Activated CD4-positive, alpha-beta T cell treated with anti-CD3 and anti-CD28 coated beads, Interleukin-2, amount 10 ng/mL, durations not matched to agents 7 days and 5 days (primary cell): Measurements from ENCODE around the gene PCNX1. TPM values are rescaled to one million over a fixed set of nuclear protein-coding genes. Genes with fewer than 3 reads are reported as not detected.

Experiments
- CTCF ChIA-PET: fragments of 350-600 bp; sonication (Branson Sonifier 250); formaldehyde crosslinking; loops from one replicate; lab custom pipeline; 2021; ENCODE audit warnings: antibody characterized with exemption; lab: Charles Lee
- POLR2A ChIA-PET: fragments of 350-600 bp; sonication (Branson Sonifier 250); formaldehyde crosslinking; loops from one replicate; lab custom pipeline; 2021; ENCODE audit warnings: antibody characterized with exemption; lab: Charles Lee
- DNase-seq: peaks from one replicate; pipeline ENCODE4 v3.0.0-alpha.2; 2020
- H3K27ac Mint-ChIP-seq: one replicate; pipeline ENCODE4 v1.8.0; 2021; ENCODE audit warnings: mild to moderate bottlenecking, moderate library complexity, mixed read lengths
- H3K27me3 Mint-ChIP-seq: one replicate; pipeline ENCODE4 v1.8.0; 2021; ENCODE audit warnings: mixed read lengths
- H3K36me3 Mint-ChIP-seq: one replicate; pipeline ENCODE4 v1.8.0; 2021; ENCODE audit warnings: low read depth, mixed read lengths
- H3K4me1 Mint-ChIP-seq: one replicate; pipeline ENCODE4 v1.8.0; 2021; ENCODE audit warnings: mixed read lengths
- H3K4me3 Mint-ChIP-seq: one replicate; pipeline ENCODE4 v1.8.0; 2021; ENCODE audit warnings: mild to moderate bottlenecking, moderate library complexity, mixed read lengths
- H3K9me3 Mint-ChIP-seq: one replicate; pipeline ENCODE4 v1.8.0; 2021; ENCODE audit warnings: mixed read lengths
- total RNA-seq, 2 experiments: library from RNA; stranded (reverse); gene quantifications; one replicate each; pipeline ENCODE4 v1.2.3, GENCODE V29; 2021

The PCNX1 gene
- total RNA-seq, 2 experiments from 2014 or later: 56.6 to 72.1 TPM

DNA sequence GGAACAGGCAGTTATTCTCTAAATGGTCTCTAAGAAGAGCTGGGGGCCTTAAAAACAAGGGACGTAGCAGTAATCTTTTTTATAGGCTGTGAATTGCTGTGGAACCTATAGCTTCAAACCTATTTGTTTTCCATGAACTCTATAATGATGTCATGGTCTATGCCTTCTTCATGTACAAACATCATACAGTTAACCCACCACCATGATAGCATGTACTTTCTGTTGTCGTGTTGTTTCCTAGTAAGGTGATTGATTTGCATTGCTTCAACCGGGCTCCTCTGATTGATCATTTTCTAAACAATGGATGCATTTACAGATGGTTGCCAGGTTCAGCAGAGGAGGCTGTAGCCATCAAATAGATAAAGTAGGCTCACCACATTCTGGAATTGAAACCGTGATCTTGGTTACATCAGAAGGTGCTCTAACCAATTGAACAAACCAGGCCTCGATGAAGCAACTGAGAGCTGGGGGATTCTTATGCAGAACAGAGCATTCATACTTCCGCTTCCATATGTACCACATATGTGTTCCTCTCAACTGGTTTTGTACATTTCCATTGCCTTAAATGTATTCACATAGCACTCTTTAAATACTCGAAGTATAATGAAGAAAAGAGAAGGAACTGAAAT, 25.6 kb upstream of the PCNX1 start:
- Mint-ChIP-seq H3K9me3 (no peaks in the 10 kb centered on the region), H3K4me3 (no peak overlapping the region), H3K4me1 (peaks cover 48% of the 10 kb centered on the region), H3K27ac (no peak overlapping the region), H3K36me3 (peaks cover 6% of the 10 kb centered on the region), H3K27me3 (no peaks in the 10 kb centered on the region)
- DNase-seq: no peak
- ChIA-PET POLR2A (no interaction called here), CTCF (interaction anchor here (0.6 to 1.7 kb wide), 4 partner anchors 25 to 493 kb away, joined by 3 to 5 read pairs (median 3); no protein-coding TSS in a partner anchor)

DNA sequence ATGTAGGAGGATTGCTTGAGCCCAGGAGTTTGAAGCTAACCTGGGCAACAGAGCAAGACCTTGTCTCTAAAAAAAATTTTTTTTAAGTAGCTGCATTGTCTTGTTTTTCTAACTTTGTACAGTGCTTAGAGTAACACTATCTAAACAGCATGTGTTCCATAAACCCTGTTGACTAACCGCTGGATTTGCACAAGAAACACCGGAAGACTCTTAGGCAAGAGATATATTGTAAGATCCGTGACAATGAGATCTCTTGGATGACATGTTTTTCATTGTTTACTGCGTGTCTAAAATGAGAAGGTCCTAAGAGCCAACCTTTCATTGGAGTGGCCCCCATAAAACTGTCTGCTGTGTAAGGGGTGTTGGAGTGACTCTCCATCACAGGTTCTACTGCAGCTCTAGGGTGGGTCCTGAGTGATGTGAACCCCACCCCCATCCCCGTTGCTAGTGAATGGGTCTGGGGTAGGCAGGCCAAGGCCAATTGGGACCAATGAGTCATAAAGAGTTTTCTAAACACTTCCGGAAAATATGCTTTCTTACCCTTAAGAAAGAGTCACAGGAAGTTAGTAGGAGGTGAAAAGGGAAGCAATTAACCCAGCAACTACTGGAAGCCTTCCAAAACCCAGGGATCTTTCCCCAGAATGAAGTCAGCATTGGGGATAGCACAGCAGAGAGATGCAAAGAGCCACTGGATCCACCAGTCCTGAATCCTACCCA, 24.3 kb upstream of the PCNX1 start:
- POLR2A ChIA-PET: no interaction called here
- Mint-ChIP-seq H3K4me3 (no peak overlapping the region), H3K27ac (peak overlapping the region; percentile 72), H3K9me3 (no peaks in the 10 kb centered on the region), H3K27me3 (no peaks in the 10 kb centered on the region), H3K4me1 (peaks cover 61% of the 10 kb centered on the region), H3K36me3 (peaks cover 5% of the 10 kb centered on the region)
- no peak for DNase-seq
- CTCF ChIA-PET: interaction anchor here (0.6 to 1.6 kb wide), 5 partner anchors 9 to 72 kb away, joined by 3 to 6 read pairs (median 4); no protein-coding TSS in a partner anchor

DNA sequence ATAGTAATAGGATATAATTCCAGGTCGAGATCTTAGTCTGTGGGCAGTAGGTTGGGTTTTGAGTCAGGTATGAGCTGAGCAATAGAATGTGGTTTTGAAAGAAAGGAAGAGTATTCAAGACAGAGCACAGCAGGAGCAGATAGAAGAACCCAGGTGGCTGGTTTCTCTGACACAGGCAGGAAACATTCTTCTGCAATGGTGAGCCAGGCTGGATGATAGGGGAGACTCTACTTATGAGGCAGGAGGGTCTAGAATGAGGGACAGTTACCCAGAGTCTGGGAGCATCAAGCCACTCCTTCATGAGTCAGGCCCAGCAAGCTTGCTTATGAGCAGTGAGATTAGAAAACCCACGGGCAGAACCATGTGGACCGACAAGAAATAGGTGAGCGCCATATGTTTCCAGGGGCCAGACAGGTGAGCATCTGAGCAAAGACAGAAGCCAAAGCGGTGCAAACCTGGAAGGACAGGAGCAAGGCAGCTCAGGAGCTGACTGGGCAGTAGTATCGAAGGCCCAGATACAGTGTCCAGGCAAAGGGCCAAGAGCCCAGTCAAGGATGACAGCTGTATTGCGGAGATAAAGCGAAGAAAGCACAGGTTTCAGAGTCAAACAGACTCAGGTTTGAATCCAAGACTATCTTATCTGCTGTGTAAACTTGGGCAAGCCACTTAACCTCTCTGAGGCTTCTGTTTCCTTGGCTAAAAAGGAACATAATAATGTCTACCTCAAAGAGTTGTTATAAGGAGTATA, 22.5 kb upstream of the PCNX1 start:
- Mint-ChIP-seq H3K4me1 (peaks cover 78% of the 10 kb centered on the region), H3K36me3 (peaks cover 5% of the 10 kb centered on the region), H3K4me3 (no peak overlapping the region), H3K27ac (peak overlapping the region; percentile 95), H3K27me3 (no peaks in the 10 kb centered on the region), H3K9me3 (no peaks in the 10 kb centered on the region)
- CTCF ChIA-PET: interaction anchor here (0.8 to 3.9 kb wide), 11 partner anchors 11 to 98 kb away, joined by 3 to 37 read pairs (median 3); partner anchors contain the start of gene PCNX1
- peak; percentile 18 for DNase-seq
- POLR2A ChIA-PET: no interaction called here

DNA sequence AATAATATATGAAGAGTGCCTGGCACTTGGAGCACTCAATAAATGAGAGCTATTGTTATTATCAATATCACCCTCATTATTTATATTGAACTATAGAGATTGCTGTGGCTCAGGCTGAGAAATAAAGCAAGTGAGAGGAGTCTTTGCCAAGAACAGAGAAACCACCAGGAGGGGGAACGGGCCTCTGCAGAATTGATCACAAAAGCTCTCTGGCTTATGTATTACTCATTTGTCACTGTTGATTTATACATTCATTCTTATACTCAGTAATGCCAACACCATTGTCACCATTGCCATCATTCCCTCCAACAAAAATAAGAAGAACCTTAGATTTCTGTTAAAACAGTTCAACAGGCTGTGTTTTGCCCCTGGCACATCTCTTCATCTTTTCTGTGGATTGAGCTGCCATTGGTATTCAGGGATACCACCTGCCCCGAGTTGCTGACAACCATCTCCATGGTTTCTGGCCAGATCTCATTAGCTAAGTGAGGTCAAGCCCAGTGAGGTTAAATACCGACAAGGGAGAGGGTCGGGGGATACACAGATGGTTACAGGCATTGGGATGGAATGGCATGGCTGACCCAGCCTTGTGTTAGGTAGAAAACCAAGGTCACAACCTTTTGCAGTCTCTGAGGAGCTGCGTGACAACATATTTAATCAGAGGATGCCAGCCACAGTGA, 21.8 kb upstream of the PCNX1 start:
- POLR2A ChIA-PET: interaction anchor here (1.1 to 1.4 kb wide), 2 partner anchors 22 to 75 kb away, joined by 3 read pairs; partner anchors contain the start of genes MAP3K9 and PCNX1
- H3K4me1 Mint-ChIP-seq: peaks cover 83% of the 10 kb centered on the region
- no peak overlapping the region for H3K4me3 Mint-ChIP-seq

DNA sequence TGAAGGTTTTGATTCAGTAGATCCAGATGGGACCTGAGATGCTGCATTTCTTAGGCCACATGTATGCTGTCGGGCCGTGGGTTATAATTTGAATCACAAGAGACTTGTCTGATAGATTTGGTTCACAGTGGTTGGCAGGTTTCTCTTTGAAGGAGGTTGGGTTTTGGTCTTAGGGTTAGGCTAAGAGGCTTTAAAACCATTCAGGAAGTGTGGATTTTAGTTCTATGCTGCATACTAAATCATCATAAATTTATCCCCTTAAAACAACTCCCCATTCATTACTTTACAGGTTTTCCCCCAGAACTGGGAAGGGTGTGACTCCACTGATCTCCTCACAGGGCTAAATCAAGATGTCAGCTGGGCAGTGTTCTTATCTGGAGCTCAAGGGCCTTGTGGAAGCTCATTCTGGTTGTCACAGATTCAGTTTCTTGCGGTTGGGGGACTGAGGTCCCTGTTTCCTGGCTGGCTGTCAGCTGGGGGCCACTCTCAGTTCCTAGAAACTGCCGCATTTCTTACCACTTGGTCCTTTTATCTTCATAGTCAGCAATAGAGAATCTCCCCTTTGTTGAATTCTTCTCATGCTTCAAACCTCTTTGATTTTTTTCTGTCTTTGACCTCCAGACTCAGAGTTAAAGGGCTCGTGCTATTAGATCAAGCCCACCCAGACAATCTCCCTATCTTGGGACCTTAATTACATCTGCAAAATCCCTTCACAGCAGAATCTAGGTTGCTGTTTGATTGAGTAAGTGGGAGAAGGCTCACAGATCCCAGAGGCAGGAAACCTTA, 20.6 kb upstream of the PCNX1 start:
- Mint-ChIP-seq H3K36me3 (peaks cover 5% of the 10 kb centered on the region), H3K4me3 (peak overlapping the region; percentile 66), H3K27ac (peak overlapping the region; percentile 95), H3K9me3 (no peaks in the 10 kb centered on the region), H3K4me1 (peaks cover 92% of the 10 kb centered on the region), H3K27me3 (no peaks in the 10 kb centered on the region)
- DNase-seq: peak; percentile 75
- ChIA-PET CTCF (interaction anchor here (0.6 to 3.9 kb wide), 10 partner anchors 13 to 125 kb away, joined by 3 to 37 read pairs (median 4); partner anchors contain the start of gene PCNX1), POLR2A (interaction anchor here (0.8 to 1.4 kb wide), 3 partner anchors 19 to 77 kb away, joined by 3 read pairs; partner anchors contain the start of genes MAP3K9 and PCNX1)

More for the DNA sequence above, 21.8 kb upstream of the PCNX1 start:
- Mint-ChIP-seq H3K9me3 (no peaks in the 10 kb centered on the region), H3K36me3 (peaks cover 5% of the 10 kb centered on the region), H3K27me3 (no peaks in the 10 kb centered on the region), H3K27ac (peak overlapping the region; percentile 95)
- DNase-seq: no peak
- CTCF ChIA-PET: interaction anchor here (0.6 to 3.9 kb wide), 15 partner anchors 11 to 126 kb away, joined by 3 to 37 read pairs (median 3); partner anchors contain the start of gene PCNX1

DNA sequence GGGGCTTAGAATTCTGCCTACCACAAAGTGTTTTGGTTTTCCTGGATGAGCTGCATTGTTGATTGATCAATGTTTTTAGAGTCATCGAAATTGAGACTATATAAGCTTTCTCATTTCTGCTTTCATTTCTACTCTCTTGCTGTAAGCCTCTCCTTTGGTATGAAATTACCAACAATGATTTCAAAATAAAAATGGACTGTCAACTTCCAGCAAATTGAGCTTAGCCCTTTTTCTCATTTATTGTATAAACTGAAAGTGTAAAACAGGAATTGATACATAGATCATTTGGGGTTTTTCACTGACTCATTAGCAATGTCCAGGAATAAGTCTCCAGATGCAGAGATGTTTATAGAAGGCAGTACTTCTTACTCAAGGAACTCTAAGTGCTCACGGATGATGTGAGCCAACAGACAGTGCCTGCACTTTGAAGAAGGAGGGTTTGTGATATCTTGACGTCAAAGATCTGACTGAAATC, 20.0 kb upstream of the PCNX1 start:
- no peak for DNase-seq
- peak overlapping the region; percentile 95 for H3K27ac Mint-ChIP-seq

DNA sequence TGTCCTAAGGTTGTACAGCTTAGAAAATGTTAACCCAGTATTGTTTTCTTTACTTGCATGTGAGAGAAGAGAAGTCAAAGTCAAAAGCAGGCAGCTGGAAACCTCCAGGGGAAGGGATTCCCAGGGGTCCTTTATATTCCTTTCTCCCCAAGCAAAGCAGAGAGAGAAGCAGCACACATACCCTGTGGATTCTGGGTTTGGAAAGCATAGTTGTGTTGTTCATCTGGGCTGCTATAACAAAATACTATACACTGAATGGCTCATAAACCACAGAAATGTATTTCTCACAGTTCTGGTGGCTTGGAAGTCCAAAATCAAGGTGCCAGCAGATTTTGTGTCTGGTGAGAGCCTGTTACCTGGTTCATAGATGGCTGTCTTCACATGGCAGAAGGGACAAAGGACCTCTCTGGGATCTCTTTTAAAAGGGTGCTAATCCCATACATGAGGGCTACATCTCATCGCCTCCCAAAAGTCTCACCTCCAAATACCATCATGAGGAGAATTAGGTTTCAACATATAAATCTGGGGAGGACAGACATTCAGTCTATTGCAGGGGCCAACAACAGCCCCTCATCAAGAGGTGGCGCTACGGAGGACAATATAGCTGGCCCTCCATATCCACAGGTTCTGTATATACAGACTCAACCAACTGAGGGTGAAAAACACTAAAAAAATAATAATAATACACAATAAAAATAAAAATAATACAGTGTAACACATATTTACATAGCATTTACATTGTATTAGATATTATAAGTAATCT, 19.3 kb upstream of the PCNX1 start:
- H3K27ac Mint-ChIP-seq: peak overlapping the region; percentile 95

More for the DNA sequence above, 20.0 kb upstream of the PCNX1 start:
- POLR2A ChIA-PET: interaction anchor here (0.5 to 1.4 kb wide), 2 partner anchors 77 to 1564 kb away, joined by 3 to 4 read pairs; partner anchors contain the start of gene MAP3K9
- peak overlapping the region; percentile 66 for H3K4me3 Mint-ChIP-seq
- peaks cover 93% of the 10 kb centered on the region for H3K4me1 Mint-ChIP-seq
- CTCF ChIA-PET: interaction anchor here (0.6 to 3.9 kb wide), 7 partner anchors 14 to 86 kb away, joined by 3 to 37 read pairs (median 4); partner anchors contain the start of gene PCNX1
- H3K27me3 Mint-ChIP-seq: no peaks in the 10 kb centered on the region
- H3K9me3 Mint-ChIP-seq: no peaks in the 10 kb centered on the region
- peaks cover 5% of the 10 kb centered on the region for H3K36me3 Mint-ChIP-seq

DNA sequence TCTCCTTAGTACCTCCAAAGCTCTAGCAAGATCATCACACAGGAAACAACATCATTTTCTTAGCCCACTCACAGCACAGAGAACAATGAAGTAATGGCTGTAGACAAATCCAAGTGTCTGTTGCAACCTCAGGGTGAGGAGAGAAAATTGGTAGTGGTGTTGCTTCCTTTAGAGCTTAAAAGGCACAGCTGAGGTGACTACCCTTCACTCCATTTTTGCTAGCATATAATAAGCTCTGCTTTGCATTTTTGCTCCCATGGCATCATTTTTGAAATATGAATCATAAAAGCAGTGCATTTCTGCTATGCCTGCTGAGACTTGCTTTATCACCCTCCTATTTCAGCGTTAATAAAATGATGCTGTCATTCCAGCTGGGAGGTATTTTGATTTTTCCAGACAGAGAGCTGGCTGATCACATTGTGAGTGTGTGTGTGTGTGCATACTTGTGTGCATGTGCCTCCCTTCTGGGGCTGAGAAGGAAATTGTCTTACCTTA, 18.5 kb upstream of the PCNX1 start:
- ChIA-PET POLR2A (no interaction called here), CTCF (interaction anchor here (0.9 to 2.0 kb wide), 3 partner anchors 10 to 70 kb away, joined by 3 to 16 read pairs (median 4); partner anchors contain the start of gene PCNX1)
- Mint-ChIP-seq H3K9me3 (no peaks in the 10 kb centered on the region), H3K27me3 (no peaks in the 10 kb centered on the region), H3K4me1 (peaks cover 94% of the 10 kb centered on the region), H3K27ac (peak overlapping the region; percentile 72), H3K36me3 (no peaks in the 10 kb centered on the region), H3K4me3 (no peak overlapping the region)
- peak; percentile 25 for DNase-seq

More for the DNA sequence above, 19.3 kb upstream of the PCNX1 start:
- H3K9me3 Mint-ChIP-seq: no peaks in the 10 kb centered on the region
- H3K27me3 Mint-ChIP-seq: no peaks in the 10 kb centered on the region
- H3K4me1 Mint-ChIP-seq: peaks cover 94% of the 10 kb centered on the region
- ChIA-PET CTCF (interaction anchor here (0.6 to 3.9 kb wide), 7 partner anchors 9 to 85 kb away, joined by 3 to 37 read pairs (median 8); partner anchors contain the start of gene PCNX1), POLR2A (interaction anchor here (0.5 kb wide), 1 partner anchor 1563 kb away, joined by 4 read pairs; no protein-coding TSS in a partner anchor)
- H3K4me3 Mint-ChIP-seq: peak overlapping the region; percentile 66
- no peak for DNase-seq
- H3K36me3 Mint-ChIP-seq: peaks cover 1% of the 10 kb centered on the region

DNA sequence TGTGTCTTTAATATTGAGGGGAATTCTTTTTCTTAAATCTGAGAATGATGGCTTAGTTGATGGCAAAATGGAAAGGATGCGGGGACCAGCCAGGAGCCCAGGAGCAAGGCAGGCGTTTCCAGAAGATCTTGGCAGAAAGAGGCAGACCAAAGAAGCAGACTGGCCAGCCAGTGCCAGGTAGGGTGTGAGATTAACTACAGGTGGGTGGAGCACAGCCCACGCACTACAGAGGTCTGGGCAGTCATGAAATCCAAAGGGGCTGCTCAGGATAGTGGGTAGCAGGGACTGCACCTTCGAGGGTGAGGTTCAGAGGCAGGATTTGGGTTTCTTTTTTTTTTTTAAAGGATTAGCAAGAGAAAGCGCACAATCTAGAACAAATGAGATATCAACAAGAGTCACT, 17.7 kb upstream of the PCNX1 start:
- Mint-ChIP-seq H3K9me3 (no peaks in the 10 kb centered on the region), H3K4me3 (no peak overlapping the region), H3K27ac (peak overlapping the region; percentile 72), H3K27me3 (no peaks in the 10 kb centered on the region), H3K36me3 (no peaks in the 10 kb centered on the region), H3K4me1 (peaks cover 94% of the 10 kb centered on the region)
- ChIA-PET CTCF (interaction anchor here (1.1 to 2.0 kb wide), 2 partner anchors 17 to 71 kb away, joined by 3 to 16 read pairs; partner anchors contain the start of gene PCNX1), POLR2A (no interaction called here)
- no peak for DNase-seq
